H9 (cell line): ENCODE results near the gene MICB. TPM values are rescaled to one million over a fixed set of nuclear protein-coding genes. Genes with fewer than 3 reads are reported as not detected.

Experiments
- DNase-seq: peaks from one replicate; pipeline ENCODE4 v3.0.0-alpha.2; 2017
- H2AFZ ChIP-seq: one replicate; pipeline ENCODE4 v1.6.1; 2013; ENCODE audit warnings: mild to moderate bottlenecking, low read length, control low read depth, moderate library complexity
- H2AK5ac ChIP-seq: 2 replicates; pipeline ENCODE4 v1.6.1; 2013; ENCODE audit warnings: low read length, control low read depth, mixed read lengths; ENCODE audit not compliant: insufficient read length
- H2BK120ac ChIP-seq: one replicate; pipeline ENCODE4 v1.6.1; 2013; ENCODE audit warnings: low read depth, mild to moderate bottlenecking, low read length, control low read depth, inconsistent platforms; ENCODE audit not compliant: poor library complexity, severe bottlenecking
- H2BK12ac ChIP-seq: 2 replicates; pipeline ENCODE4 v1.6.1; 2013; ENCODE audit warnings: low read length, control low read depth, mixed read lengths, low read depth; ENCODE audit not compliant: insufficient read length
- H2BK15ac ChIP-seq: 2 replicates; pipeline ENCODE4 v1.6.1; 2013; ENCODE audit warnings: low read depth, low read length, control low read depth
- H2BK20ac ChIP-seq: one replicate; pipeline ENCODE4 v1.6.1; 2013; ENCODE audit warnings: low read depth, mild to moderate bottlenecking, low read length, control low read depth, inconsistent platforms; ENCODE audit not compliant: poor library complexity, severe bottlenecking
- H2BK5ac ChIP-seq: 2 replicates; pipeline ENCODE4 v1.6.1; 2013; ENCODE audit warnings: low read length, control low read depth, mixed read lengths; ENCODE audit not compliant: insufficient read length
- H3K14ac ChIP-seq: 2 replicates; pipeline ENCODE4 v1.6.1; 2013; ENCODE audit warnings: low read length, control low read depth; ENCODE audit not compliant: insufficient read depth
- H3K18ac ChIP-seq: 2 replicates; pipeline ENCODE4 v1.6.1; 2013; ENCODE audit warnings: low read depth, mild to moderate bottlenecking, mixed read lengths, low read length, control low read depth; ENCODE audit not compliant: insufficient read length
- H3K23ac ChIP-seq: 2 replicates; pipeline ENCODE4 v1.6.1; 2013; ENCODE audit warnings: low read length, control low read depth, mixed read lengths, low read depth; ENCODE audit not compliant: insufficient read length
- H3K23me2 ChIP-seq: 2 replicates; pipeline ENCODE4 v1.6.1; 2013; ENCODE audit warnings: low read depth, mild to moderate bottlenecking, mixed read lengths, low read length, control low read depth; ENCODE audit not compliant: insufficient read length, poor library complexity, severe bottlenecking
- H3K27ac ChIP-seq: 2 replicates; pipeline ENCODE4 v1.5.1; 2013; ENCODE audit warnings: low read length, control low read depth, mixed read lengths, low read depth; ENCODE audit not compliant: insufficient read length
- H3K27me3 ChIP-seq: 2 replicates; pipeline ENCODE4 v1.6.1; 2013; ENCODE audit warnings: low read length, control low read depth, inconsistent platforms; ENCODE audit not compliant: insufficient read depth
- H3K4ac ChIP-seq: 2 replicates; pipeline ENCODE4 v1.6.1; 2013; ENCODE audit warnings: low read depth, mild to moderate bottlenecking, control low read depth, inconsistent platforms, low read length, moderate library complexity
- H3K4me1 ChIP-seq: 2 replicates; pipeline ENCODE4 v1.6.1; 2013; ENCODE audit warnings: low read length, control low read depth, inconsistent platforms; ENCODE audit not compliant: insufficient read depth
- H3K4me2 ChIP-seq: 2 replicates; pipeline ENCODE4 v1.6.1; 2013; ENCODE audit warnings: low read length, control low read depth, mixed read lengths; ENCODE audit not compliant: insufficient read length, insufficient read depth
- H3K56ac ChIP-seq: 2 replicates; pipeline ENCODE4 v1.6.1; 2013; ENCODE audit warnings: low read depth, mild to moderate bottlenecking, mixed read lengths, low read length, control low read depth; ENCODE audit not compliant: insufficient read length
- H3K79me1 ChIP-seq: 2 replicates; pipeline ENCODE4 v1.6.1; 2013; ENCODE audit warnings: low read depth, mild to moderate bottlenecking, moderate library complexity, low read length, control low read depth, inconsistent platforms; ENCODE audit not compliant: insufficient read depth, poor library complexity, severe bottlenecking
- H3K79me2 ChIP-seq: 2 replicates; pipeline ENCODE4 v1.6.1; 2013; ENCODE audit warnings: low read length, control low read depth, inconsistent platforms; ENCODE audit not compliant: insufficient read depth
- H3K9ac ChIP-seq: 2 replicates; pipeline ENCODE4 v1.6.1; 2013; ENCODE audit warnings: low read length, control low read depth, mixed read lengths; ENCODE audit not compliant: insufficient read length; ENCODE audit errors: extremely low read depth
- H3K9me3 ChIP-seq: one replicate; pipeline ENCODE4 v1.6.1; 2013; ENCODE audit warnings: low read depth, low read length, inconsistent platforms; ENCODE audit not compliant: control insufficient read depth
- H3T11ph ChIP-seq: one replicate; pipeline ENCODE4 v1.6.1; 2013; ENCODE audit warnings: mild to moderate bottlenecking, low read length, control low read depth, inconsistent platforms
- H4K20me1 ChIP-seq: one replicate; pipeline ENCODE4 v1.6.1; 2013; ENCODE audit not compliant: control insufficient read depth, insufficient read length, insufficient read depth
- H4K5ac ChIP-seq: 2 replicates; pipeline ENCODE4 v1.6.1; 2013; ENCODE audit warnings: low read depth, mild to moderate bottlenecking, mixed read lengths, low read length, control low read depth; ENCODE audit not compliant: insufficient read length
- H4K8ac ChIP-seq: replicated peaks from 2 replicates; pipeline ENCODE4 v1.6.1; 2013; ENCODE audit warnings: low read length, control low read depth, mixed read lengths, low read depth; ENCODE audit not compliant: insufficient read length
- H4K91ac ChIP-seq: 2 replicates; pipeline ENCODE4 v1.6.1; 2013; ENCODE audit warnings: low read depth, mild to moderate bottlenecking, moderate library complexity, mixed read lengths, low read length, control low read depth; ENCODE audit not compliant: insufficient read length
- H3K27ac Mint-ChIP-seq, 3 experiments: 2 replicates in 2 of 3; 3 replicates in 1 of 3; pipeline ENCODE4 v1.8.0; 2020 to 2021; ENCODE audit warnings: mixed read lengths in 3 of 3, mild to moderate bottlenecking in 1 of 3, moderate library complexity in 1 of 3
- H3K27me3 Mint-ChIP-seq: 2 replicates; pipeline ENCODE4 v1.8.0; 2021; ENCODE audit warnings: low read depth, mild to moderate bottlenecking, moderate library complexity, mixed read lengths
- H3K36me3 Mint-ChIP-seq, 3 experiments: 2 replicates in 2 of 3; 3 replicates in 1 of 3; pipeline ENCODE4 v1.8.0; 2020 to 2021; ENCODE audit warnings: low read depth in 3 of 3, mixed read lengths in 3 of 3; ENCODE audit not compliant: insufficient read depth in 1 of 3
- H3K4me1 Mint-ChIP-seq, 2 experiments: 2 replicates each; pipeline ENCODE4 v1.8.0; 2020; ENCODE audit warnings: mixed read lengths in 2 of 2
- H3K4me3 Mint-ChIP-seq, 2 experiments: 2 replicates in 1 of 2; 3 replicates in 1 of 2; pipeline ENCODE4 v1.8.0; 2020 to 2021; ENCODE audit warnings: mild to moderate bottlenecking in 2 of 2, mixed read lengths in 2 of 2, moderate library complexity in 1 of 2
- H3K9me3 Mint-ChIP-seq, 2 experiments: 2 replicates in 1 of 2; 3 replicates in 1 of 2; pipeline ENCODE4 v1.8.0; 2020; ENCODE audit warnings: mild to moderate bottlenecking in 2 of 2, mixed read lengths in 2 of 2, moderate library complexity in 1 of 2
- WGBS: extraction: QIAGEN DNeasy Blood & Tissue Kit; methylation state at CpG from one replicate; pipeline ENCODE4 v1.1.7; 2013; ENCODE audit warnings: missing lambda C conversion rate, low lambda C conversion rate, mixed read lengths; ENCODE audit not compliant: insufficient read length; ENCODE audit errors: extremely low coverage; 5-methylcytosine and 5-hydroxymethylcytosine counted together
- total RNA-seq: library from RNA; stranded (reverse); gene quantifications from 2 replicates; pipeline ENCODE4 v1.2.1, GENCODE V29; 2021
- TF ChIP-seq, protein P1 (sequence below): fragments of 200-600 bp; sonication (generic); conservative IDR thresholded peaks from 3 replicates; pipeline ENCODE4 v1.8.0; 2021; ENCODE audit warnings: antibody characterized with exemption, mild to moderate bottlenecking

MICB gene
- total RNA-seq, 1 experiment from 2014 or later = 6.2 TPM

- Histone ChIP-seq H3K27ac (no peak overlapping the region), H2BK12ac (no peak overlapping the region), H3K9ac (no peak overlapping the region), H2BK5ac (no peak overlapping the region), H3K4me2 (no peak overlapping the region), H3K56ac (no peak overlapping the region), H3K18ac (no peak overlapping the region), H3K27me3 (no peaks in the 10 kb centered on the region), H4K8ac (no peak overlapping the region), H4K20me1 (peaks cover 4% of the 10 kb centered on the region), H2BK120ac (no peak overlapping the region), H3K14ac (no peak overlapping the region), H2AFZ (no peak overlapping the region), H4K91ac (no peak overlapping the region), H2AK5ac (no peak overlapping the region), H3K9me3 (no peaks in the 10 kb centered on the region), H2BK20ac (no peak overlapping the region), H3K4me1 (no peaks in the 10 kb centered on the region; the same call in 1 of the 2 replicates), H4K5ac (no peak overlapping the region), H3K4ac (no peak overlapping the region), H2BK15ac (no peak overlapping the region), H3K79me2 (peaks cover 14% of the 10 kb centered on the region), H3K79me1 (peaks cover 16% of the 10 kb centered on the region), H3T11ph (no peak overlapping the region), H3K23me2 (no peaks in the 10 kb centered on the region), H3K23ac (no peak overlapping the region)
- peaks cover 34 to 43% of the 10 kb centered on the region in 2 experiments for H3K4me1 Mint-ChIP-seq
- H3K4me3 Mint-ChIP-seq = no peak overlapping the region
- no CpG with 5 or more reads among the region's 24 CpGs for WGBS
- no peak overlapping the region; a peak in 1 of 7 replicates for H3K27ac Mint-ChIP-seq
- H3K27me3 Mint-ChIP-seq = no peaks in the 10 kb centered on the region
- TF ChIP-seq, protein P1, sequence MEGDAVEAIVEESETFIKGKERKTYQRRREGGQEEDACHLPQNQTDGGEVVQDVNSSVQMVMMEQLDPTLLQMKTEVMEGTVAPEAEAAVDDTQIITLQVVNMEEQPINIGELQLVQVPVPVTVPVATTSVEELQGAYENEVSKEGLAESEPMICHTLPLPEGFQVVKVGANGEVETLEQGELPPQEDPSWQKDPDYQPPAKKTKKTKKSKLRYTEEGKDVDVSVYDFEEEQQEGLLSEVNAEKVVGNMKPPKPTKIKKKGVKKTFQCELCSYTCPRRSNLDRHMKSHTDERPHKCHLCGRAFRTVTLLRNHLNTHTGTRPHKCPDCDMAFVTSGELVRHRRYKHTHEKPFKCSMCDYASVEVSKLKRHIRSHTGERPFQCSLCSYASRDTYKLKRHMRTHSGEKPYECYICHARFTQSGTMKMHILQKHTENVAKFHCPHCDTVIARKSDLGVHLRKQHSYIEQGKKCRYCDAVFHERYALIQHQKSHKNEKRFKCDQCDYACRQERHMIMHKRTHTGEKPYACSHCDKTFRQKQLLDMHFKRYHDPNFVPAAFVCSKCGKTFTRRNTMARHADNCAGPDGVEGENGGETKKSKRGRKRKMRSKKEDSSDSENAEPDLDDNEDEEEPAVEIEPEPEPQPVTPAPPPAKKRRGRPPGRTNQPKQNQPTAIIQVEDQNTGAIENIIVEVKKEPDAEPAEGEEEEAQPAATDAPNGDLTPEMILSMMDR = no peak
- DNase-seq = no peak
- H3K36me3 Mint-ChIP-seq = peaks cover 86 to 98% (median 96%) of the 10 kb centered on the region in 3 experiments
- H3K9me3 Mint-ChIP-seq = no peaks in the 10 kb centered on the region
Measured at GRCh38 chr6:31534521-31535040, 36.6 kb downstream of the MICB start.
